H9 (cell line): ENCODE data around the gene LDLRAD4. TPM values are rescaled to one million over a fixed set of nuclear protein-coding genes. Genes with fewer than 3 reads are reported as not detected.

Source experiments
- DNase-seq: peaks from one replicate; pipeline ENCODE4 v3.0.0-alpha.2; 2017
- H2AFZ ChIP-seq: one replicate; pipeline ENCODE4 v1.6.1; 2013; ENCODE audit warnings: mild to moderate bottlenecking, low read length, control low read depth, moderate library complexity
- H2AK5ac ChIP-seq: 2 replicates; pipeline ENCODE4 v1.6.1; 2013; ENCODE audit warnings: low read length, control low read depth, mixed read lengths; ENCODE audit not compliant: insufficient read length
- H2BK120ac ChIP-seq: one replicate; pipeline ENCODE4 v1.6.1; 2013; ENCODE audit warnings: low read depth, mild to moderate bottlenecking, low read length, control low read depth, inconsistent platforms; ENCODE audit not compliant: poor library complexity, severe bottlenecking
- H2BK12ac ChIP-seq: 2 replicates; pipeline ENCODE4 v1.6.1; 2013; ENCODE audit warnings: low read length, control low read depth, mixed read lengths, low read depth; ENCODE audit not compliant: insufficient read length
- H2BK15ac ChIP-seq: 2 replicates; pipeline ENCODE4 v1.6.1; 2013; ENCODE audit warnings: low read depth, low read length, control low read depth
- H2BK20ac ChIP-seq: one replicate; pipeline ENCODE4 v1.6.1; 2013; ENCODE audit warnings: low read depth, mild to moderate bottlenecking, low read length, control low read depth, inconsistent platforms; ENCODE audit not compliant: poor library complexity, severe bottlenecking
- H2BK5ac ChIP-seq: 2 replicates; pipeline ENCODE4 v1.6.1; 2013; ENCODE audit warnings: low read length, control low read depth, mixed read lengths; ENCODE audit not compliant: insufficient read length
- H3K14ac ChIP-seq: 2 replicates; pipeline ENCODE4 v1.6.1; 2013; ENCODE audit warnings: low read length, control low read depth; ENCODE audit not compliant: insufficient read depth
- H3K18ac ChIP-seq: 2 replicates; pipeline ENCODE4 v1.6.1; 2013; ENCODE audit warnings: low read depth, mild to moderate bottlenecking, mixed read lengths, low read length, control low read depth; ENCODE audit not compliant: insufficient read length
- H3K23ac ChIP-seq: 2 replicates; pipeline ENCODE4 v1.6.1; 2013; ENCODE audit warnings: low read length, control low read depth, mixed read lengths, low read depth; ENCODE audit not compliant: insufficient read length
- H3K23me2 ChIP-seq: 2 replicates; pipeline ENCODE4 v1.6.1; 2013; ENCODE audit warnings: low read depth, mild to moderate bottlenecking, mixed read lengths, low read length, control low read depth; ENCODE audit not compliant: insufficient read length, poor library complexity, severe bottlenecking
- H3K27ac ChIP-seq: 2 replicates; pipeline ENCODE4 v1.5.1; 2013; ENCODE audit warnings: low read length, control low read depth, mixed read lengths, low read depth; ENCODE audit not compliant: insufficient read length
- H3K27me3 ChIP-seq: 2 replicates; pipeline ENCODE4 v1.6.1; 2013; ENCODE audit warnings: low read length, control low read depth, inconsistent platforms; ENCODE audit not compliant: insufficient read depth
- H3K4ac ChIP-seq: 2 replicates; pipeline ENCODE4 v1.6.1; 2013; ENCODE audit warnings: low read depth, mild to moderate bottlenecking, control low read depth, inconsistent platforms, low read length, moderate library complexity
- H3K4me1 ChIP-seq: 2 replicates; pipeline ENCODE4 v1.6.1; 2013; ENCODE audit warnings: low read length, control low read depth, inconsistent platforms; ENCODE audit not compliant: insufficient read depth
- H3K4me2 ChIP-seq: 2 replicates; pipeline ENCODE4 v1.6.1; 2013; ENCODE audit warnings: low read length, control low read depth, mixed read lengths; ENCODE audit not compliant: insufficient read length, insufficient read depth
- H3K56ac ChIP-seq: 2 replicates; pipeline ENCODE4 v1.6.1; 2013; ENCODE audit warnings: low read depth, mild to moderate bottlenecking, mixed read lengths, low read length, control low read depth; ENCODE audit not compliant: insufficient read length
- H3K79me1 ChIP-seq: 2 replicates; pipeline ENCODE4 v1.6.1; 2013; ENCODE audit warnings: low read depth, mild to moderate bottlenecking, moderate library complexity, low read length, control low read depth, inconsistent platforms; ENCODE audit not compliant: insufficient read depth, poor library complexity, severe bottlenecking
- H3K79me2 ChIP-seq: 2 replicates; pipeline ENCODE4 v1.6.1; 2013; ENCODE audit warnings: low read length, control low read depth, inconsistent platforms; ENCODE audit not compliant: insufficient read depth
- H3K9ac ChIP-seq: 2 replicates; pipeline ENCODE4 v1.6.1; 2013; ENCODE audit warnings: low read length, control low read depth, mixed read lengths; ENCODE audit not compliant: insufficient read length; ENCODE audit errors: extremely low read depth
- H3K9me3 ChIP-seq: one replicate; pipeline ENCODE4 v1.6.1; 2013; ENCODE audit warnings: low read depth, low read length, inconsistent platforms; ENCODE audit not compliant: control insufficient read depth
- H3T11ph ChIP-seq: one replicate; pipeline ENCODE4 v1.6.1; 2013; ENCODE audit warnings: mild to moderate bottlenecking, low read length, control low read depth, inconsistent platforms
- H4K20me1 ChIP-seq: one replicate; pipeline ENCODE4 v1.6.1; 2013; ENCODE audit not compliant: control insufficient read depth, insufficient read length, insufficient read depth
- H4K5ac ChIP-seq: 2 replicates; pipeline ENCODE4 v1.6.1; 2013; ENCODE audit warnings: low read depth, mild to moderate bottlenecking, mixed read lengths, low read length, control low read depth; ENCODE audit not compliant: insufficient read length
- H4K8ac ChIP-seq: replicated peaks from 2 replicates; pipeline ENCODE4 v1.6.1; 2013; ENCODE audit warnings: low read length, control low read depth, mixed read lengths, low read depth; ENCODE audit not compliant: insufficient read length
- H4K91ac ChIP-seq: 2 replicates; pipeline ENCODE4 v1.6.1; 2013; ENCODE audit warnings: low read depth, mild to moderate bottlenecking, moderate library complexity, mixed read lengths, low read length, control low read depth; ENCODE audit not compliant: insufficient read length
- H3K27ac Mint-ChIP-seq, 3 experiments: 2 replicates in 2 of 3; 3 replicates in 1 of 3; pipeline ENCODE4 v1.8.0; 2020 to 2021; ENCODE audit warnings: mixed read lengths in 3 of 3, mild to moderate bottlenecking in 1 of 3, moderate library complexity in 1 of 3
- H3K27me3 Mint-ChIP-seq: 2 replicates; pipeline ENCODE4 v1.8.0; 2021; ENCODE audit warnings: low read depth, mild to moderate bottlenecking, moderate library complexity, mixed read lengths
- H3K36me3 Mint-ChIP-seq, 3 experiments: 2 replicates in 2 of 3; 3 replicates in 1 of 3; pipeline ENCODE4 v1.8.0; 2020 to 2021; ENCODE audit warnings: low read depth in 3 of 3, mixed read lengths in 3 of 3; ENCODE audit not compliant: insufficient read depth in 1 of 3
- H3K4me1 Mint-ChIP-seq, 2 experiments: 2 replicates each; pipeline ENCODE4 v1.8.0; 2020; ENCODE audit warnings: mixed read lengths in 2 of 2
- H3K4me3 Mint-ChIP-seq, 2 experiments: 2 replicates in 1 of 2; 3 replicates in 1 of 2; pipeline ENCODE4 v1.8.0; 2020 to 2021; ENCODE audit warnings: mild to moderate bottlenecking in 2 of 2, mixed read lengths in 2 of 2, moderate library complexity in 1 of 2
- H3K9me3 Mint-ChIP-seq, 2 experiments: 2 replicates in 1 of 2; 3 replicates in 1 of 2; pipeline ENCODE4 v1.8.0; 2020; ENCODE audit warnings: mild to moderate bottlenecking in 2 of 2, mixed read lengths in 2 of 2, moderate library complexity in 1 of 2
- CTCF ChIP-seq: fragments of 200-600 bp; sonication (generic); conservative IDR thresholded peaks from 3 replicates; pipeline ENCODE4 v1.8.0; 2021; ENCODE audit warnings: antibody characterized with exemption, mild to moderate bottlenecking
- WGBS: extraction: QIAGEN DNeasy Blood & Tissue Kit; methylation state at CpG from one replicate; pipeline ENCODE4 v1.1.7; 2013; ENCODE audit warnings: missing lambda C conversion rate, low lambda C conversion rate, mixed read lengths; ENCODE audit not compliant: insufficient read length; ENCODE audit errors: extremely low coverage; 5-methylcytosine and 5-hydroxymethylcytosine counted together
- total RNA-seq: library from RNA; stranded (reverse); gene quantifications from 2 replicates; pipeline ENCODE4 v1.2.1, GENCODE V29; 2021

LDLRAD4 gene
- total RNA-seq, 1 experiment from 2014 or later, result 3.9 TPM

GRCh38 chr18:13534631-13535030 lies 316.1 kb downstream of the LDLRAD4 start:
- Histone ChIP-seq H3K4me1 (no peaks in the 10 kb centered on the region; the same call in 1 of the 2 replicates), H3K27me3 (no peaks in the 10 kb centered on the region), H2AFZ (no peak overlapping the region), H4K8ac (no peak overlapping the region), H2BK120ac (no peak overlapping the region), H3T11ph (no peak overlapping the region), H3K79me2 (no peaks in the 10 kb centered on the region), H3K4me2 (no peak overlapping the region), H3K9ac (no peak overlapping the region), H3K79me1 (no peaks in the 10 kb centered on the region), H3K23me2 (no peaks in the 10 kb centered on the region), H2BK12ac (no peak overlapping the region), H3K23ac (no peak overlapping the region), H2BK15ac (no peak overlapping the region), H3K4ac (no peak overlapping the region), H4K20me1 (no peaks in the 10 kb centered on the region), H4K91ac (no peak overlapping the region), H2AK5ac (no peak overlapping the region), H3K18ac (no peak overlapping the region), H3K14ac (no peak overlapping the region), H2BK20ac (no peak overlapping the region), H2BK5ac (no peak overlapping the region), H4K5ac (no peak overlapping the region), H3K9me3 (no peaks in the 10 kb centered on the region), H3K56ac (no peak overlapping the region), H3K27ac (no peak overlapping the region)
- Mint-ChIP-seq H3K36me3 (no peaks in the 10 kb centered on the region), H3K4me1 (peaks cover 8 to 18% of the 10 kb centered on the region in 2 experiments), H3K27ac (no peak overlapping the region), H3K27me3 (no peaks in the 10 kb centered on the region), H3K9me3 (no peaks in the 10 kb centered on the region), H3K4me3 (no peak overlapping the region)
- no CpG with 5 or more reads among the region's 4 CpGs for WGBS
- no peak for DNase-seq
- TF ChIP-seq CTCF, result no peak
